A549 (cell line): ENCODE measurements around the gene F2R.

Experiments used
- CEBPB ChIP-seq, 2 experiments: fragments of >200 bp in 1 of 2; sonication (Bioruptor Twin) in 1 of 2; formaldehyde crosslinking in 1 of 2; IDR thresholded peaks; 2 replicates each; pipeline ENCODE4 v1.6.1; 2012 to 2016
- CTCF ChIP-seq: fragments of >200 bp; sonication (Bioruptor Twin); formaldehyde crosslinking; IDR thresholded peaks from 3 replicates; pipeline ENCODE4 v1.5.1; 2016
- EHF ChIP-seq: fragments of 250-450 bp; sonication (Bioruptor Pico); IDR thresholded peaks from 2 replicates; pipeline ENCODE4 v1.5.0; 2020; ENCODE audit warnings: mild to moderate bottlenecking
- EP300 ChIP-seq, 2 experiments: fragments of >200 bp; sonication (Bioruptor Twin); formaldehyde crosslinking; IDR thresholded peaks; 2 replicates in 1 of 2; 3 replicates in 1 of 2; pipeline ENCODE4 v1.6.1; 2016 to 2017
- FOSL2 ChIP-seq, 2 experiments: fragments of 450-650 bp in 1 of 2; fragments of >200 bp in 1 of 2; sonication (Bioruptor Twin) in 1 of 2; formaldehyde crosslinking; IDR thresholded peaks; 2 replicates each; pipeline versions ENCODE4 v1.5.0 to v1.6.1; 2016 to 2020; ENCODE audit warnings: mild to moderate bottlenecking in 1 of 2, moderate library complexity in 1 of 2
- GATA3 ChIP-seq: IDR thresholded peaks from 2 replicates; pipeline ENCODE4 v1.6.1; 2012; ENCODE audit warnings: borderline replicate concordance
- MAZ ChIP-seq: fragments of 150-350 bp; IDR thresholded peaks from 2 replicates; pipeline ENCODE4 v1.6.1; 2014; ENCODE audit warnings: antibody characterized with exemption, low read depth, low read length, borderline replicate concordance
- MYC ChIP-seq: IDR thresholded peaks from 2 replicates; pipeline ENCODE4 v1.6.1; 2012; ENCODE audit warnings: mild to moderate bottlenecking, inconsistent platforms, low read length, improper control_type of control experiment, borderline replicate concordance
- NR3C1 ChIP-seq: fragments of >200 bp; sonication (Bioruptor Twin); formaldehyde crosslinking; IDR thresholded peaks from 3 replicates; pipeline ENCODE4 v1.6.1; 2017
- PHF8 ChIP-seq: fragments of 200-600 bp; sonication (generic); IDR thresholded peaks from 2 replicates; pipeline ENCODE4 v1.6.1; 2016; ENCODE audit warnings: low read depth, mild to moderate bottlenecking, antibody characterized with exemption, moderate library complexity, borderline replicate concordance
- POLR2A ChIP-seq: IDR thresholded peaks from 2 replicates; pipeline ENCODE4 v1.6.1; 2012; ENCODE audit warnings: mild to moderate bottlenecking, low read length
- ZC3H11A ChIP-seq: fragments of 450-650 bp; IDR thresholded peaks from 2 replicates; pipeline ENCODE4 v1.6.1; 2014; ENCODE audit warnings: antibody characterized with exemption, mild to moderate bottlenecking
- TF ChIP-seq, protein P1 (sequence below): IDR thresholded peaks from 2 replicates; pipeline ENCODE4 v1.6.1; 2012; ENCODE audit warnings: low read depth, borderline replicate concordance

- TF ChIP-seq NR3C1 (no peak), CTCF (no peak), ZC3H11A (no peak), MAZ (no peak), FOSL2 (IDR thresholded peaks at IDR 0.05) (no peak), FOSL2 (CRISPR knock-in tag; IDR thresholded peaks at IDR 0.05) (no peak), GATA3 (no peak), POLR2A (no peak), MYC (no peak), EP300 (IDR thresholded peaks at IDR 0.05) (no peak), CEBPB (IDR thresholded peaks at IDR 0.05) (no peak), PHF8 (no peak), EHF (CRISPR knock-in tag) (no peak)
- TF ChIP-seq, protein P1, sequence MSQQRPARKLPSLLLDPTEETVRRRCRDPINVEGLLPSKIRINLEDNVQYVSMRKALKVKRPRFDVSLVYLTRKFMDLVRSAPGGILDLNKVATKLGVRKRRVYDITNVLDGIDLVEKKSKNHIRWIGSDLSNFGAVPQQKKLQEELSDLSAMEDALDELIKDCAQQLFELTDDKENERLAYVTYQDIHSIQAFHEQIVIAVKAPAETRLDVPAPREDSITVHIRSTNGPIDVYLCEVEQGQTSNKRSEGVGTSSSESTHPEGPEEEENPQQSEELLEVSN: no peak
Observed at GRCh38 chr5:76684756-76685519, 31.0 kb upstream of the F2R start.
